WTC11 (cell line): ENCODE results near the gene IFI44L. TPM values are rescaled to one million over a fixed set of nuclear protein-coding genes. Genes with fewer than 3 reads are reported as not detected.

Source experiments
- ATAC-seq: fragments of 200-7000 bp; cut with Tn5 transposase; 2 replicates; pipeline ENCODE4 v1.10.0; 2021; ENCODE audit warnings: mild to moderate bottlenecking, moderate library complexity
- CTCF ChIA-PET: fragments of 300-600 bp; sonication (Branson Sonifier 250); formaldehyde crosslinking; loops from one replicate; lab custom pipeline; 2021; ENCODE audit warnings: antibody characterized with exemption; lab: Charles Lee
- POLR2A ChIA-PET: fragments of 350-600 bp; sonication (Branson Sonifier 250); formaldehyde crosslinking; loops from one replicate; lab custom pipeline; 2021; ENCODE audit warnings: antibody characterized with exemption; lab: Charles Lee
- DNase-seq: peaks from one replicate; pipeline ENCODE4 v3.0.0; 2021; ENCODE audit warnings: low spot score
- H3K27ac Mint-ChIP-seq: 2 replicates; pipeline ENCODE4 v1.8.0; 2021; ENCODE audit warnings: mixed read lengths
- H3K27me3 Mint-ChIP-seq: 2 replicates; pipeline ENCODE4 v1.8.0; 2021; ENCODE audit warnings: low read depth, mild to moderate bottlenecking, moderate library complexity, mixed read lengths
- H3K36me3 Mint-ChIP-seq: 2 replicates; pipeline ENCODE4 v1.8.0; 2021; ENCODE audit warnings: mixed read lengths
- H3K4me1 Mint-ChIP-seq: 2 replicates; pipeline ENCODE4 v1.8.0; 2022; ENCODE audit warnings: mixed read lengths
- H3K4me3 Mint-ChIP-seq: 2 replicates; pipeline ENCODE4 v1.8.0; 2021; ENCODE audit warnings: mild to moderate bottlenecking, moderate library complexity, mixed read lengths
- H3K9me3 Mint-ChIP-seq: 2 replicates; pipeline ENCODE4 v1.8.0; 2021; ENCODE audit warnings: mixed read lengths
- CREB1 ChIP-seq: sonication (generic); formaldehyde crosslinking; IDR thresholded peaks from 2 replicates; pipeline ENCODE4 v1.8.0; 2023; ENCODE audit warnings: mild to moderate bottlenecking, missing genetic modification reagents
- CTCF ChIP-seq: fragments of 200-600 bp; IDR thresholded peaks from 2 replicates; pipeline ENCODE4 v1.8.0; 2022; ENCODE audit warnings: antibody characterized with exemption
- E2F5 ChIP-seq: sonication (generic); formaldehyde crosslinking; IDR thresholded peaks from 2 replicates; pipeline ENCODE4 v1.8.1; 2022; ENCODE audit warnings: mild to moderate bottlenecking, moderate library complexity, missing genetic modification reagents
- ESRRA ChIP-seq: sonication (generic); formaldehyde crosslinking; IDR thresholded peaks from 2 replicates; pipeline ENCODE4 v1.8.1; 2022; ENCODE audit warnings: mild to moderate bottlenecking, missing genetic modification reagents, borderline replicate concordance
- FOXP1 ChIP-seq: sonication (generic); formaldehyde crosslinking; IDR thresholded peaks from 2 replicates; pipeline ENCODE4 v1.8.0; 2022; ENCODE audit warnings: missing genetic modification reagents, mild to moderate bottlenecking, moderate library complexity, borderline replicate concordance
- HMGA2 ChIP-seq: fragments of 250-450 bp; sonication (Bioruptor Pico); IDR thresholded peaks from 2 replicates; pipeline ENCODE4 v1.4.0; 2021; ENCODE audit warnings: mild to moderate bottlenecking, moderate library complexity
- IRF2 ChIP-seq: sonication (generic); formaldehyde crosslinking; IDR thresholded peaks from 2 replicates; pipeline ENCODE4 v1.8.0; 2022; ENCODE audit warnings: low read depth, missing genetic modification reagents, borderline replicate concordance
- MAX ChIP-seq: sonication (generic); formaldehyde crosslinking; IDR thresholded peaks from 2 replicates; pipeline ENCODE4 v1.8.0; 2022; ENCODE audit warnings: mild to moderate bottlenecking, missing genetic modification reagents
- MYBL2 ChIP-seq: sonication (generic); formaldehyde crosslinking; IDR thresholded peaks from 2 replicates; pipeline ENCODE4 v1.8.1; 2023; ENCODE audit warnings: mild to moderate bottlenecking, moderate library complexity, missing genetic modification reagents
- NR2C2 ChIP-seq: sonication (generic); formaldehyde crosslinking; IDR thresholded peaks from 2 replicates; pipeline ENCODE4 v1.8.0; 2022; ENCODE audit warnings: mild to moderate bottlenecking, missing genetic modification reagents
- RORB ChIP-seq: fragments of 250-450 bp; sonication (Bioruptor Pico); IDR thresholded peaks from 2 replicates; pipeline ENCODE4 v1.9.0; 2021; ENCODE audit warnings: mild to moderate bottlenecking
- SMAD4 ChIP-seq: sonication (generic); formaldehyde crosslinking; IDR thresholded peaks from 2 replicates; pipeline ENCODE4 v1.8.0; 2022; ENCODE audit warnings: mild to moderate bottlenecking, missing genetic modification reagents
- STAT6 ChIP-seq: sonication (generic); formaldehyde crosslinking; conservative IDR thresholded peaks from 2 replicates; pipeline ENCODE4 v1.8.1; 2023; ENCODE audit warnings: mild to moderate bottlenecking, low read depth, missing genetic modification reagents, moderate library complexity
- USF1 ChIP-seq: sonication (generic); formaldehyde crosslinking; IDR thresholded peaks from 2 replicates; pipeline ENCODE4 v1.8.0; 2022; ENCODE audit warnings: mild to moderate bottlenecking, missing genetic modification reagents
- ZBTB21 ChIP-seq: sonication (generic); formaldehyde crosslinking; IDR thresholded peaks from 2 replicates; pipeline ENCODE4 v1.8.1; 2023; ENCODE audit warnings: mild to moderate bottlenecking, missing genetic modification reagents, borderline replicate concordance
- ZNF317 ChIP-seq: sonication (generic); formaldehyde crosslinking; IDR thresholded peaks from 2 replicates; pipeline ENCODE4 v1.8.1; 2023; ENCODE audit warnings: low read depth, mild to moderate bottlenecking, moderate library complexity, missing genetic modification reagents, borderline replicate concordance
- ZNF532 ChIP-seq: fragments of 250-450 bp; sonication (Bioruptor Pico); IDR thresholded peaks from 2 replicates; pipeline ENCODE4 v1.9.0; 2021; ENCODE audit warnings: mild to moderate bottlenecking, borderline replicate concordance
- total RNA-seq: library from RNA; stranded (reverse); gene quantifications from 3 replicates; pipeline ENCODE4 v1.2.3, GENCODE V29; 2021
- TF ChIP-seq, protein P1 (sequence below): sonication (generic); formaldehyde crosslinking; IDR thresholded peaks from 2 replicates; pipeline ENCODE4 v1.8.1; 2023; ENCODE audit warnings: mild to moderate bottlenecking, missing genetic modification reagents, moderate library complexity
- TF ChIP-seq, protein P2 (sequence below): fragments of 250-450 bp; sonication (Bioruptor Pico); IDR thresholded peaks from 2 replicates; pipeline ENCODE4 v1.9.0; 2021; ENCODE audit warnings: moderate library complexity, mild to moderate bottlenecking, inconsistent platforms, borderline replicate concordance

The IFI44L gene
- total RNA-seq, 1 experiment from 2014 or later: 0.13 TPM

DNA sequence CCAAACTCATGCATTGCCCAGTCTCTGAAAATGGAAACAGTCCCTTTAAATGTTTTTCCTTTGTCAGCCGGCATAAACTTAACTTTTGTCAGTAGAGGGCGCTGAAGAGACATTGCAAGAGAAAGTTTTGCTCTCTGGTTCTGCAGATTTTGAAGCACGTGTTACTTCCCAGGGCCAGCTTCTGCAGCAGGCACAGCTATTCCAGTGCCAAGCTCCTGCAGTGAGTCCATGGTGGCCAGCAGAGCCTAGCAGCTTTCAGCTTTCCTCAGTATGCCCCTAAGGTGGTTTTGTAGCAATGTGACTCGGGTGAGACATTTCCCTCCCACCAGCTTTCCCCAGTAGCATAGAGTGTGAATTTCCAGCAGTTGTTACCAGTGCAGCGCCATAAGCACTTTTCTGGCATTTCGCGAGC lies 2.6 kb upstream of the IFI44L start:
- H3K4me3 Mint-ChIP-seq: no peak overlapping the region
- no peak overlapping the region for H3K27ac Mint-ChIP-seq
- POLR2A ChIA-PET: interaction anchor here (1.1 kb wide), 1 partner anchor 9 kb away, joined by 4 read pairs; no protein-coding TSS in a partner anchor
- CTCF ChIA-PET: interaction anchor here (0.5 to 1.7 kb wide), 22 partner anchors 9 to 503 kb away, joined by 3 to 22 read pairs (median 3); partner anchors contain the start of gene IFI44
- no peaks in the 10 kb centered on the region for H3K9me3 Mint-ChIP-seq
- DNase-seq (peak; percentile 43), ATAC-seq (peak; percentile 96)
- peaks cover 5% of the 10 kb centered on the region; the same call in 1 of the 2 replicates for H3K27me3 Mint-ChIP-seq
- peaks cover 11% of the 10 kb centered on the region for H3K4me1 Mint-ChIP-seq
- no peaks in the 10 kb centered on the region for H3K36me3 Mint-ChIP-seq
- no peak for TF ChIP-seq RORB
- TF ChIP-seq, protein P1, sequence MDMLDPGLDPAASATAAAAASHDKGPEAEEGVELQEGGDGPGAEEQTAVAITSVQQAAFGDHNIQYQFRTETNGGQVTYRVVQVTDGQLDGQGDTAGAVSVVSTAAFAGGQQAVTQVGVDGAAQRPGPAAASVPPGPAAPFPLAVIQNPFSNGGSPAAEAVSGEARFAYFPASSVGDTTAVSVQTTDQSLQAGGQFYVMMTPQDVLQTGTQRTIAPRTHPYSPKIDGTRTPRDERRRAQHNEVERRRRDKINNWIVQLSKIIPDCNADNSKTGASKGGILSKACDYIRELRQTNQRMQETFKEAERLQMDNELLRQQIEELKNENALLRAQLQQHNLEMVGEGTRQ (CRISPR knock-in tag): peak; percentile 44; the same call in 1 of the 2 replicates
- no peak for TF ChIP-seq ESRRA (CRISPR knock-in tag)
- TF ChIP-seq CTCF: peak; percentile 58
- no peak for TF ChIP-seq MYBL2
- TF ChIP-seq USF1 (CRISPR knock-in tag): peak; percentile 28; the same call in 1 of the 2 replicates
- no peak for TF ChIP-seq CREB1 (CRISPR knock-in tag)
- TF ChIP-seq ZNF532 (CRISPR knock-in tag): 0 out of 2 replicates have a peak, but pooled peaks have one; percentile 55
- TF ChIP-seq MAX (CRISPR knock-in tag): peak; percentile 82
- TF ChIP-seq STAT6 (CRISPR knock-in tag): no peak

- no peak for DNase-seq
- H3K4me3 Mint-ChIP-seq: no peak overlapping the region
- H3K4me1 Mint-ChIP-seq: peaks cover 14% of the 10 kb centered on the region
- H3K27ac Mint-ChIP-seq: no peak overlapping the region
- H3K9me3 Mint-ChIP-seq: no peaks in the 10 kb centered on the region
- ATAC-seq: no peak
- H3K27me3 Mint-ChIP-seq: peaks cover 5% of the 10 kb centered on the region; the same call in 1 of the 2 replicates
- ChIA-PET POLR2A (no interaction called here), CTCF (interaction anchor here (1.3 kb wide), 1 partner anchor 13 kb away, joined by 3 read pairs; no protein-coding TSS in a partner anchor)
- H3K36me3 Mint-ChIP-seq: no peaks in the 10 kb centered on the region
- TF ChIP-seq NR2C2 (CRISPR knock-in tag) (no peak), SMAD4 (CRISPR knock-in tag) (no peak), ZBTB21 (CRISPR knock-in tag) (no peak), IRF2 (no peak), HMGA2 (CRISPR knock-in tag) (no peak), ZNF317 (no peak), FOXP1 (CRISPR knock-in tag) (no peak), E2F5 (CRISPR knock-in tag) (no peak)
- TF ChIP-seq, protein P2, sequence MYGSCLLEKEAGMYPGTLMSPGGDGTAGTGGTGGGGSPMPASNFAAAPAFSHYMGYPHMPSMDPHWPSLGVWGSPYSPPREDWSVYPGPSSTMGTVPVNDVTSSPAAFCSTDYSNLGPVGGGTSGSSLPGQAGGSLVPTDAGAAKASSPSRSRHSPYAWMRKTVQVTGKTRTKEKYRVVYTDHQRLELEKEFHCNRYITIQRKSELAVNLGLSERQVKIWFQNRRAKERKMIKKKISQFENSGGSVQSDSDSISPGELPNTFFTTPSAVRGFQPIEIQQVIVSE (CRISPR knock-in tag): no peak
Measured at GRCh38 chr1:78619032-78619431, 1.2 kb upstream of the IFI44L start.
